Tibial nerve (tissue), 4 donors: ENCODE results near the gene RGSL1.

Experiments
- EP300 ChIP-seq, 2 donors: sonication (generic); formaldehyde crosslinking; IDR thresholded peaks; one replicate each; pipeline ENCODE4 v1.6.1; 2017; ENCODE audit warnings: antibody characterized with exemption in 2 of 2, mild to moderate bottlenecking in 1 of 2
- POLR2A ChIP-seq, 2 donors: fragments of 450-650 bp; IDR thresholded peaks; one replicate each; pipeline ENCODE4 v1.6.1; 2017; ENCODE audit warnings: antibody characterized with exemption in 2 of 2, mild to moderate bottlenecking in 2 of 2, moderate library complexity in 2 of 2
- TF ChIP-seq, protein P1 (sequence below), 5 experiments: fragments of 200-600 bp in 3 of 5; fragments of 450-650 bp in 2 of 5; sonication (generic) in 3 of 5; IDR thresholded peaks; one replicate each; pipeline ENCODE4 v1.5.1; 2016 to 2019; ENCODE audit warnings: antibody characterized with exemption in 5 of 5, mild to moderate bottlenecking in 3 of 5, moderate library complexity in 2 of 5

DNA sequence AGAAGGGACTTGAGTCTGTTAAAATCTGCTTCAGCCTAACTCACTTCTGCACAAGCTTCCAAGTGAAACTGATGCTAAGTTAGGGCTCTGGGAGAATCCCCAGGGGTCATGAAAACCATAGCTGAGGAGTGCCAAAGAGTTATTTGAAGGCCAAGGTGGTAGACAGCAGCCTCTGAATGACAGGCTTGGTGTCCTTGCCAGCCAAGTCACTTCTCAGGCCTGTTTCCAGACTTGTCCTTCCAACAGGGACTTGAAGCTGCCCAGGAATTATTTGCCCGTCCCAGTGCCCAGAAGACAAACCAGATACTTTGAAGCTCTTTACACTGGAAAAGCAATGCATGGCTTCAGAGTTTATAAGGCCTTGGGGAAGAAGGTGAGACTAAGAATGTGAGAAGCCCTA is 105.5 kb downstream of the RGSL1 start:
- TF ChIP-seq POLR2A (IDR thresholded peaks at IDR 0.05), result no peak
- TF ChIP-seq, protein P1, sequence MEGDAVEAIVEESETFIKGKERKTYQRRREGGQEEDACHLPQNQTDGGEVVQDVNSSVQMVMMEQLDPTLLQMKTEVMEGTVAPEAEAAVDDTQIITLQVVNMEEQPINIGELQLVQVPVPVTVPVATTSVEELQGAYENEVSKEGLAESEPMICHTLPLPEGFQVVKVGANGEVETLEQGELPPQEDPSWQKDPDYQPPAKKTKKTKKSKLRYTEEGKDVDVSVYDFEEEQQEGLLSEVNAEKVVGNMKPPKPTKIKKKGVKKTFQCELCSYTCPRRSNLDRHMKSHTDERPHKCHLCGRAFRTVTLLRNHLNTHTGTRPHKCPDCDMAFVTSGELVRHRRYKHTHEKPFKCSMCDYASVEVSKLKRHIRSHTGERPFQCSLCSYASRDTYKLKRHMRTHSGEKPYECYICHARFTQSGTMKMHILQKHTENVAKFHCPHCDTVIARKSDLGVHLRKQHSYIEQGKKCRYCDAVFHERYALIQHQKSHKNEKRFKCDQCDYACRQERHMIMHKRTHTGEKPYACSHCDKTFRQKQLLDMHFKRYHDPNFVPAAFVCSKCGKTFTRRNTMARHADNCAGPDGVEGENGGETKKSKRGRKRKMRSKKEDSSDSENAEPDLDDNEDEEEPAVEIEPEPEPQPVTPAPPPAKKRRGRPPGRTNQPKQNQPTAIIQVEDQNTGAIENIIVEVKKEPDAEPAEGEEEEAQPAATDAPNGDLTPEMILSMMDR (IDR thresholded peaks at IDR 0.05), result no peak
- TF ChIP-seq EP300 (IDR thresholded peaks at IDR 0.05), result no peak
